ENCODE data around the gene APOBEC3B.
"Not testable (repeated sequence)": the region's sequence is repeated elsewhere in the genome, so short reads cannot be mapped to it uniquely, and the experiment has no call there.

The APOBEC3B gene

GRCh38 chr22:39031434-39032295 lies 49.5 kb downstream of the APOBEC3B start:
- DNase-seq: not testable (repeated sequence)

GRCh38 chr22:39037071-39037470 lies 54.9 kb downstream of the APOBEC3B start:
- DNase-seq: not testable (repeated sequence)

- no peak for DNase-seq
Observed at GRCh38 chr22:39039306-39040126, 57.4 kb downstream of the APOBEC3B start.

GRCh38 chr22:39040155-39040537 lies 58.0 kb downstream of the APOBEC3B start:
- DNase-seq: not testable (repeated sequence)

GRCh38 chr22:39040538-39041296 lies 58.6 kb downstream of the APOBEC3B start, which contains the start of gene APOBEC3F:
Gene APOBEC3F, plus strand, starts transcription at chr22:39040864. Its CDS starts 97 bp downstream, at chr22:39040961.
- DNase-seq: peak; percentile 58

- DNase-seq: no peak
Observed at GRCh38 chr22:39041908-39042307, 59.8 kb downstream of the APOBEC3B start.
